Gastrocnemius medialis (tissue), 4 donors: ENCODE results near the gene PRDM16.

Experiments
- POLR2A ChIP-seq, 2 donors: fragments of 450-650 bp; IDR thresholded peaks; one replicate each; pipeline ENCODE4 v1.6.1; 2017; ENCODE audit warnings: antibody characterized with exemption in 2 of 2, mild to moderate bottlenecking in 2 of 2, moderate library complexity in 2 of 2
- TF ChIP-seq, protein P1 (sequence below), 5 experiments: fragments of 450-650 bp in 3 of 5; fragments of 200-600 bp in 2 of 5; sonication (generic) in 2 of 5; IDR thresholded peaks in 4 of 5; conservative IDR thresholded peaks in 1 of 5; 1 replicate in 4 of 5; 2 replicates in 1 of 5; pipeline ENCODE4 v1.5.1; 2016 to 2019; ENCODE audit warnings: antibody characterized with exemption in 5 of 5, mild to moderate bottlenecking in 3 of 5, moderate library complexity in 3 of 5

DNA sequence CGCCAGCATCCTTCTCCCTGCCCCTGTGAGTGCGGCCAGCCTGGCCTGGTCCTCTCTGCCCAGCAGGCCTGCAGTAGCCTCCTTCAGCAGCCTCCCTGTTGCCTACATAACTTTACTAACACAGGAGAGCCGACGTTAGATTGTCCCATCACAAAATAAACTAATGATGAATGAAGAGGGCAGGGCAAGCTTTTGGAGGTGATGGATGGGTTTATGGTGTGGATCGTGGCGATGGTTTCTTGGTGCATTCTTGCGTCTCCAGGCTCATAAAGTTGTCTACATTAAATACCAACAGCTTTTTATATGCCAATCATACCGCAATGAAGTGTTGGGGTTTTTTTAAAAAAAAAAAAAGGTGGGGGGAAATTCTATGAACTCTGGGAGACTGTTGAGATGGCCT lies 164.5 kb downstream of the PRDM16 start:
- TF ChIP-seq POLR2A (IDR thresholded peaks at IDR 0.05): no peak
- TF ChIP-seq, protein P1, sequence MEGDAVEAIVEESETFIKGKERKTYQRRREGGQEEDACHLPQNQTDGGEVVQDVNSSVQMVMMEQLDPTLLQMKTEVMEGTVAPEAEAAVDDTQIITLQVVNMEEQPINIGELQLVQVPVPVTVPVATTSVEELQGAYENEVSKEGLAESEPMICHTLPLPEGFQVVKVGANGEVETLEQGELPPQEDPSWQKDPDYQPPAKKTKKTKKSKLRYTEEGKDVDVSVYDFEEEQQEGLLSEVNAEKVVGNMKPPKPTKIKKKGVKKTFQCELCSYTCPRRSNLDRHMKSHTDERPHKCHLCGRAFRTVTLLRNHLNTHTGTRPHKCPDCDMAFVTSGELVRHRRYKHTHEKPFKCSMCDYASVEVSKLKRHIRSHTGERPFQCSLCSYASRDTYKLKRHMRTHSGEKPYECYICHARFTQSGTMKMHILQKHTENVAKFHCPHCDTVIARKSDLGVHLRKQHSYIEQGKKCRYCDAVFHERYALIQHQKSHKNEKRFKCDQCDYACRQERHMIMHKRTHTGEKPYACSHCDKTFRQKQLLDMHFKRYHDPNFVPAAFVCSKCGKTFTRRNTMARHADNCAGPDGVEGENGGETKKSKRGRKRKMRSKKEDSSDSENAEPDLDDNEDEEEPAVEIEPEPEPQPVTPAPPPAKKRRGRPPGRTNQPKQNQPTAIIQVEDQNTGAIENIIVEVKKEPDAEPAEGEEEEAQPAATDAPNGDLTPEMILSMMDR (IDR thresholded peaks at IDR 0.05 in 4 of 5, conservative IDR thresholded peaks at IDR 0.05 in 1 of 5): no peak
